KMS-11 (cell line): Measurements from ENCODE around the gene SLC12A7.
A peak's percentile ranks its signal among the peaks of the same experiment; 100 is the strongest.

Experiments used
- H2AFZ ChIP-seq: fragments of 200-600 bp; sonication (generic); 2 replicates; pipeline ENCODE4 v1.6.1; 2016; ENCODE audit warnings: antibody characterized with exemption, mixed run types, low read depth
- H3K27ac ChIP-seq: fragments of 200-600 bp; sonication (generic); 2 replicates; pipeline ENCODE4 v1.6.1; 2016; ENCODE audit warnings: mild to moderate bottlenecking, mixed run types
- H3K27me3 ChIP-seq: fragments of 200-600 bp; sonication (generic); 2 replicates; pipeline ENCODE4 v1.6.1; 2017; ENCODE audit warnings: mild to moderate bottlenecking, low read depth, mixed run types, moderate library complexity; ENCODE audit not compliant: insufficient read depth
- H3K36me3 ChIP-seq: fragments of 200-600 bp; sonication (generic); 2 replicates; pipeline ENCODE4 v1.6.1; 2017; ENCODE audit warnings: mild to moderate bottlenecking, mixed run types; ENCODE audit not compliant: insufficient read depth
- H3K4me1 ChIP-seq: fragments of 200-600 bp; sonication (generic); 2 replicates; pipeline ENCODE4 v1.6.1; 2016; ENCODE audit warnings: mild to moderate bottlenecking, low read depth, mixed run types; ENCODE audit not compliant: poor library complexity, severe bottlenecking
- H3K4me2 ChIP-seq: fragments of 200-600 bp; sonication (generic); 2 replicates; pipeline ENCODE4 v1.7.0; 2016; ENCODE audit warnings: mild to moderate bottlenecking, mixed run types
- H3K4me3 ChIP-seq: fragments of 200-600 bp; sonication (generic); IDR thresholded peaks from 2 replicates; pipeline ENCODE4 v1.6.1; 2017; ENCODE audit warnings: low read depth, low read length, mixed read lengths; ENCODE audit not compliant: insufficient read depth
- H3K79me2 ChIP-seq: fragments of 200-600 bp; sonication (generic); 2 replicates; pipeline ENCODE4 v1.6.1; 2016; ENCODE audit warnings: low read depth, mixed run types; ENCODE audit not compliant: insufficient read depth
- H3K9ac ChIP-seq: fragments of 200-600 bp; sonication (generic); 2 replicates; pipeline ENCODE4 v1.6.1; 2016; ENCODE audit warnings: mild to moderate bottlenecking, mixed run types
- H4K20me1 ChIP-seq: fragments of 200-600 bp; sonication (generic); 2 replicates; pipeline ENCODE4 v1.6.1; 2016; ENCODE audit warnings: mild to moderate bottlenecking, mixed run types; ENCODE audit not compliant: insufficient read depth
- CTCF ChIP-seq: fragments of 200-600 bp; sonication (generic); conservative IDR thresholded peaks from 2 replicates; pipeline ENCODE4 v1.6.1; 2017; ENCODE audit warnings: low read depth, mild to moderate bottlenecking, antibody characterized with exemption, low read length, moderate library complexity, mixed read lengths

The SLC12A7 gene

GRCh38 chr5:1136814-1137213 is 25.0 kb upstream of the SLC12A7 start:
- no peak overlapping the region for H3K4me2 ChIP-seq
- H3K79me2 ChIP-seq, result no peaks in the 10 kb centered on the region
- no peaks in the 10 kb centered on the region for H4K20me1 ChIP-seq
- H3K4me3 ChIP-seq, result no peak overlapping the region
- no peak for TF ChIP-seq CTCF
- no peak overlapping the region for H3K27ac ChIP-seq
- no peak overlapping the region for H3K9ac ChIP-seq
- peaks cover 66% of the 10 kb centered on the region for H3K4me1 ChIP-seq
- no peak overlapping the region for H2AFZ ChIP-seq
- no peaks in the 10 kb centered on the region for H3K36me3 ChIP-seq
- no peaks in the 10 kb centered on the region for H3K27me3 ChIP-seq

- Histone ChIP-seq H3K9ac (no peak overlapping the region), H4K20me1 (no peaks in the 10 kb centered on the region), H3K27ac (no peak overlapping the region), H3K4me2 (peak overlapping the region; percentile 60; the same call in 1 of the 2 replicates), H3K36me3 (no peaks in the 10 kb centered on the region), H3K79me2 (no peaks in the 10 kb centered on the region), H3K4me1 (peaks cover 56% of the 10 kb centered on the region), H2AFZ (no peak overlapping the region), H3K4me3 (no peak overlapping the region), H3K27me3 (no peaks in the 10 kb centered on the region)
- TF ChIP-seq CTCF, result no peak
These were observed 24.0 kb upstream of the SLC12A7 start for GRCh38 chr5:1135696-1136525.

GRCh38 chr5:1134478-1134877 is 22.6 kb upstream of the SLC12A7 start:
- no peaks in the 10 kb centered on the region for H3K36me3 ChIP-seq
- no peaks in the 10 kb centered on the region for H3K79me2 ChIP-seq
- TF ChIP-seq CTCF, result peak; percentile 44
- peak overlapping the region; percentile 43; the same call in 1 of the 2 replicates for H2AFZ ChIP-seq
- H3K4me3 ChIP-seq, result no peak overlapping the region
- H3K4me2 ChIP-seq, result peak overlapping the region; percentile 60
- H3K27me3 ChIP-seq, result no peaks in the 10 kb centered on the region
- peak overlapping the region; percentile 34; the same call in 1 of the 2 replicates for H3K27ac ChIP-seq
- H3K9ac ChIP-seq, result peak overlapping the region; percentile 13; the same call in 1 of the 2 replicates
- H4K20me1 ChIP-seq, result no peaks in the 10 kb centered on the region
- peaks cover 42% of the 10 kb centered on the region for H3K4me1 ChIP-seq

GRCh38 chr5:1133510-1134201 is 21.8 kb upstream of the SLC12A7 start:
- Histone ChIP-seq H3K9ac (no peak overlapping the region; the same call in 1 of the 2 replicates), H3K4me3 (no peak overlapping the region), H3K27ac (peak overlapping the region; percentile 34; the same call in 1 of the 2 replicates), H3K27me3 (no peaks in the 10 kb centered on the region), H3K4me2 (peak overlapping the region; percentile 60), H3K36me3 (no peaks in the 10 kb centered on the region), H3K4me1 (peaks cover 35% of the 10 kb centered on the region), H2AFZ (peak overlapping the region; percentile 43; the same call in 1 of the 2 replicates), H4K20me1 (no peaks in the 10 kb centered on the region), H3K79me2 (no peaks in the 10 kb centered on the region)
- no peak for TF ChIP-seq CTCF
